ENCODE data around the gene FAM171A1. TPM values are rescaled to one million over a fixed set of nuclear protein-coding genes. Genes with fewer than 3 reads are reported as not detected.

Gene FAM171A1
- total and polyA plus RNA-seq, 2 experiments from 2014 or later = 38.9 to 41.5 TPM

GRCh38 chr10:15214237-15214636 lies 156.9 kb downstream of the FAM171A1 start:
- Histone ChIP-seq H3K9me3 (ENCODE audit: low read depth) (no peaks in the 10 kb centered on the region), H3K27me3 (no peaks in the 10 kb centered on the region), H3K4me3 (no peak overlapping the region), H3K27ac (no peak overlapping the region), H3K4me1 (ENCODE audit: low read depth) (peaks cover 3% of the 10 kb centered on the region), H3K36me3 (peaks cover 5% of the 10 kb centered on the region)
- no peak for TF ChIP-seq CTCF (IDR thresholded peaks at IDR 0.05; ENCODE audit: low read depth, low read length)
- no peak for DNase-seq (ENCODE audit: low read depth in 1 of 2, low spot score in 1 of 2)

- Histone ChIP-seq H3K9me3 (ENCODE audit: low read depth) (no peaks in the 10 kb centered on the region), H3K36me3 (peaks cover 4% of the 10 kb centered on the region), H3K27ac (no peak overlapping the region), H3K27me3 (no peaks in the 10 kb centered on the region), H3K4me3 (no peak overlapping the region), H3K4me1 (ENCODE audit: low read depth) (peaks cover 3% of the 10 kb centered on the region)
- TF ChIP-seq CTCF (IDR thresholded peaks at IDR 0.05; ENCODE audit: low read depth, low read length) = no peak
- no peak for DNase-seq (ENCODE audit: low read depth in 1 of 2, low spot score in 1 of 2)
Observed at GRCh38 chr10:15213461-15213861, 157.6 kb downstream of the FAM171A1 start.

GRCh38 chr10:15211464-15211979 lies 159.6 kb downstream of the FAM171A1 start:
- Histone ChIP-seq H3K27ac (no peak overlapping the region), H3K9me3 (ENCODE audit: low read depth) (no peaks in the 10 kb centered on the region), H3K27me3 (no peaks in the 10 kb centered on the region), H3K36me3 (peaks cover 3% of the 10 kb centered on the region), H3K4me1 (ENCODE audit: low read depth) (peaks cover 3% of the 10 kb centered on the region), H3K4me3 (no peak overlapping the region)
- no peak for TF ChIP-seq CTCF (IDR thresholded peaks at IDR 0.05; ENCODE audit: low read depth, low read length)
- DNase-seq (ENCODE audit: low read depth in 1 of 2, low spot score in 1 of 2) = peak in 1 of 2 donors; percentile 66

GRCh38 chr10:15210521-15210920 lies 160.6 kb downstream of the FAM171A1 start:
- no peak overlapping the region for H3K27ac ChIP-seq
- TF ChIP-seq CTCF (IDR thresholded peaks at IDR 0.05; ENCODE audit: low read depth, low read length) = no peak
- H3K4me1 ChIP-seq (ENCODE audit: low read depth) = peaks cover 3% of the 10 kb centered on the region
- H3K9me3 ChIP-seq (ENCODE audit: low read depth) = no peaks in the 10 kb centered on the region
- H3K27me3 ChIP-seq = no peaks in the 10 kb centered on the region
- no peak overlapping the region for H3K4me3 ChIP-seq
- DNase-seq (ENCODE audit: low read depth in 1 of 2, low spot score in 1 of 2) = no peak
- peaks cover 3% of the 10 kb centered on the region for H3K36me3 ChIP-seq

GRCh38 chr10:15209827-15210509 lies 161.1 kb downstream of the FAM171A1 start:
- Histone ChIP-seq H3K9me3 (ENCODE audit: low read depth) (no peaks in the 10 kb centered on the region), H3K27ac (no peak overlapping the region), H3K4me3 (no peak overlapping the region), H3K27me3 (no peaks in the 10 kb centered on the region), H3K36me3 (peaks cover 3% of the 10 kb centered on the region), H3K4me1 (ENCODE audit: low read depth) (peaks cover 3% of the 10 kb centered on the region)
- peak; percentile 81 to 90 for DNase-seq (ENCODE audit: low read depth in 1 of 2, low spot score in 1 of 2)
- peak; percentile 90 for TF ChIP-seq CTCF (IDR thresholded peaks at IDR 0.05; ENCODE audit: low read depth, low read length)
